ENCODE data around the gene REXO4. TPM values are rescaled to one million over a fixed set of nuclear protein-coding genes. Genes with fewer than 3 reads are reported as not detected.

Gene REXO4
- total RNA-seq, 4 donors from 2014 or later = 17.9 to 27.0 (median 22.7) TPM

- Histone ChIP-seq H3K27me3 (no peaks in the 10 kb centered on the region), H3K27ac (no peak overlapping the region), H3K36me3 (peaks cover 0 to 73% (median 2%) of the 10 kb centered on the region in 3 donors), H3K9me3 (no peaks in the 10 kb centered on the region), H3K4me1 (no peaks in the 10 kb centered on the region), H3K4me3 (no peak overlapping the region)
- TF ChIP-seq POLR2A (IDR thresholded peaks at IDR 0.05) = no peak
- TF ChIP-seq EP300 (IDR thresholded peaks at IDR 0.05) = no peak
- no peak for TF ChIP-seq CTCF (IDR thresholded peaks at IDR 0.05)
- 78 to 83% methylated on average over 2 to 6 of the region's 7 CpGs for WGBS, 2 donors
- no peak for DNase-seq (ENCODE audit: low spot score in 2 of 2)
These were observed 15.1 kb downstream of the REXO4 start for GRCh38 chr9:133402689-133403088.

- no peaks in the 10 kb centered on the region for H3K4me1 ChIP-seq
- DNase-seq (ENCODE audit: low spot score in 2 of 2) = no peak
- 88 to 95% methylated on average over 2 to 6 of the region's 6 CpGs for WGBS, 2 donors
- H3K27ac ChIP-seq = no peak overlapping the region
- TF ChIP-seq EP300 (IDR thresholded peaks at IDR 0.05) (no peak), POLR2A (IDR thresholded peaks at IDR 0.05) (no peak), CTCF (IDR thresholded peaks at IDR 0.05) (no peak)
- H3K9me3 ChIP-seq = no peaks in the 10 kb centered on the region
- peaks cover 0 to 62% (median 0%) of the 10 kb centered on the region in 3 donors for H3K36me3 ChIP-seq
- no peaks in the 10 kb centered on the region for H3K27me3 ChIP-seq
- no peak overlapping the region for H3K4me3 ChIP-seq
These were observed 16.2 kb downstream of the REXO4 start for GRCh38 chr9:133401588-133401987.

- no peaks in the 10 kb centered on the region for H3K9me3 ChIP-seq
- 90 to 100% methylated on average over 4 to 8 of the region's 12 CpGs for WGBS, 2 donors
- H3K27me3 ChIP-seq = peaks cover 0 to 2% of the 10 kb centered on the region in 2 donors
- no peak for DNase-seq (ENCODE audit: low spot score in 2 of 2)
- no peak overlapping the region for H3K4me3 ChIP-seq
- no peak overlapping the region for H3K27ac ChIP-seq
- H3K36me3 ChIP-seq = peaks cover 0 to 49% (median 0%) of the 10 kb centered on the region in 3 donors
- no peak for TF ChIP-seq CTCF (IDR thresholded peaks at IDR 0.05)
- TF ChIP-seq POLR2A (IDR thresholded peaks at IDR 0.05) = no peak
- TF ChIP-seq EP300 (IDR thresholded peaks at IDR 0.05) = no peak
- H3K4me1 ChIP-seq = no peaks in the 10 kb centered on the region
These were observed 17.5 kb downstream of the REXO4 start for GRCh38 chr9:133400292-133400691.

GRCh38 chr9:133397895-133398294 lies 19.9 kb downstream of the REXO4 start:
- Histone ChIP-seq H3K36me3 (peaks cover 0 to 28% (median 0%) of the 10 kb centered on the region in 3 donors), H3K4me3 (no peak overlapping the region), H3K27ac (no peak overlapping the region), H3K27me3 (peaks cover 0 to 18% of the 10 kb centered on the region in 2 donors), H3K9me3 (no peaks in the 10 kb centered on the region), H3K4me1 (no peaks in the 10 kb centered on the region)
- 48 to 60% methylated on average over 7 to 8 of the region's 9 CpGs for WGBS, 2 donors
- no peak for TF ChIP-seq CTCF (IDR thresholded peaks at IDR 0.05)
- TF ChIP-seq POLR2A (IDR thresholded peaks at IDR 0.05) = no peak
- no peak for TF ChIP-seq EP300 (IDR thresholded peaks at IDR 0.05)
- DNase-seq (ENCODE audit: low spot score in 2 of 2) = no peak

GRCh38 chr9:133397370-133397769 lies 20.4 kb downstream of the REXO4 start:
- no peaks in the 10 kb centered on the region for H3K9me3 ChIP-seq
- H3K27ac ChIP-seq = no peak overlapping the region
- WGBS, 2 donors = 71 to 75% methylated on average over 6 of the region's 6 CpGs
- no peaks in the 10 kb centered on the region for H3K4me1 ChIP-seq
- peaks cover 0 to 18% of the 10 kb centered on the region in 2 donors for H3K27me3 ChIP-seq
- peaks cover 0 to 23% (median 0%) of the 10 kb centered on the region in 3 donors for H3K36me3 ChIP-seq
- H3K4me3 ChIP-seq = no peak overlapping the region
- TF ChIP-seq CTCF (IDR thresholded peaks at IDR 0.05) (no peak), POLR2A (IDR thresholded peaks at IDR 0.05) (no peak), EP300 (IDR thresholded peaks at IDR 0.05) (no peak)
- no peak for DNase-seq (ENCODE audit: low spot score in 2 of 2)

Measured in tibial nerve (tissue), 4 donors.